CD4-positive, alpha-beta T cell treated with Interleukin-10 for 1 hour (primary cell): Measurements from ENCODE around the gene PID1.

Source experiments
- DNase-seq: peaks from one replicate; pipeline ENCODE4 v3.0.0-alpha.2; 2020

Gene PID1

GRCh38 chr2:228987441-228988155 lies 283.5 kb downstream of the PID1 start:
- DNase-seq = no peak

- DNase-seq = no peak
Observed at GRCh38 chr2:228986961-228987360, 284.1 kb downstream of the PID1 start.

GRCh38 chr2:228983700-228984099 lies 287.4 kb downstream of the PID1 start:
- no peak for DNase-seq

GRCh38 chr2:228974169-228974568 lies 296.9 kb downstream of the PID1 start:
- DNase-seq = no peak
